Esophagus muscularis mucosa (tissue), 4 donors: ENCODE measurements around the gene FAM181A. TPM values are rescaled to one million over a fixed set of nuclear protein-coding genes. Genes with fewer than 3 reads are reported as not detected.

Experiments used
- DNase-seq: peaks from one replicate; pipeline ENCODE4 v3.0.0-alpha.2; 2017; ENCODE audit errors: extremely low spot score
- H3K27ac ChIP-seq, 4 donors: fragments of 200-600 bp; sonication (generic); replicated peaks in 1 of 4; 1 replicate in 3 of 4; 2 replicates in 1 of 4; pipeline ENCODE4 v1.5.1; 2016 to 2019; ENCODE audit warnings: mild to moderate bottlenecking in 1 of 4
- H3K27me3 ChIP-seq, 4 donors: fragments of 200-600 bp; sonication (generic); one replicate each; pipeline versions ENCODE4 v1.5.1 to v1.6.0; 2016 to 2019
- H3K36me3 ChIP-seq, 4 donors: fragments of 200-600 bp; sonication (generic); one replicate each; pipeline ENCODE4 v1.5.1; 2016 to 2019
- H3K4me1 ChIP-seq, 4 donors: fragments of 200-600 bp; sonication (generic); one replicate each; pipeline ENCODE4 v1.5.1; 2016 to 2019
- H3K4me3 ChIP-seq, 4 donors: fragments of 200-600 bp; sonication (generic); 1 replicate in 2 of 4; 2 replicates in 2 of 4; pipeline ENCODE4 v1.5.1; 2016 to 2019; ENCODE audit warnings: mild to moderate bottlenecking in 4 of 4, moderate library complexity in 1 of 4
- H3K9me3 ChIP-seq, 4 donors: fragments of 200-600 bp; sonication (generic); 1 replicate in 3 of 4; 2 replicates in 1 of 4; pipeline ENCODE4 v1.5.1; 2016 to 2019
- CTCF ChIP-seq, 3 experiments: fragments of 200-600 bp in 2 of 3; fragments of 450-650 bp in 1 of 3; sonication (generic) in 2 of 3; IDR thresholded peaks; one replicate each; pipeline ENCODE4 v1.5.1; 2017 to 2019; ENCODE audit warnings: antibody characterized with exemption in 3 of 3, mild to moderate bottlenecking in 2 of 3, moderate library complexity in 1 of 3
- EP300 ChIP-seq: sonication (generic); formaldehyde crosslinking; IDR thresholded peaks from one replicate; pipeline ENCODE4 v1.6.1; 2017; ENCODE audit warnings: antibody characterized with exemption
- POLR2A ChIP-seq: fragments of 450-650 bp; IDR thresholded peaks from one replicate; pipeline ENCODE4 v1.6.1; 2017; ENCODE audit warnings: antibody characterized with exemption, moderate library complexity, mild to moderate bottlenecking, low read depth
- POLR2AphosphoS5 ChIP-seq, 2 donors: sonication (generic); formaldehyde crosslinking; IDR thresholded peaks; one replicate each; pipeline ENCODE4 v1.6.1; 2017; ENCODE audit warnings: antibody characterized with exemption in 2 of 2
- WGBS: methylation state at CpG from one replicate; pipeline ENCODE4 v1.1.5; 2018; 5-methylcytosine and 5-hydroxymethylcytosine counted together
- intact Hi-C: fragments of 100-400 bp; cut with DNase I; formaldehyde crosslinking; loops from one replicate; pipeline ENCODE4 v1.15.1; 2023
- total RNA-seq, 4 donors: library from RNA; depleted of rRNA; stranded (reverse); fragments of >200 nt; gene quantifications; one replicate each; pipeline versions ENCODE4 v1.1.0 to v1.2.1, GENCODE V29; 2016

Gene FAM181A
- total RNA-seq, 4 donors from 2014 or later, result not detected

DNA sequence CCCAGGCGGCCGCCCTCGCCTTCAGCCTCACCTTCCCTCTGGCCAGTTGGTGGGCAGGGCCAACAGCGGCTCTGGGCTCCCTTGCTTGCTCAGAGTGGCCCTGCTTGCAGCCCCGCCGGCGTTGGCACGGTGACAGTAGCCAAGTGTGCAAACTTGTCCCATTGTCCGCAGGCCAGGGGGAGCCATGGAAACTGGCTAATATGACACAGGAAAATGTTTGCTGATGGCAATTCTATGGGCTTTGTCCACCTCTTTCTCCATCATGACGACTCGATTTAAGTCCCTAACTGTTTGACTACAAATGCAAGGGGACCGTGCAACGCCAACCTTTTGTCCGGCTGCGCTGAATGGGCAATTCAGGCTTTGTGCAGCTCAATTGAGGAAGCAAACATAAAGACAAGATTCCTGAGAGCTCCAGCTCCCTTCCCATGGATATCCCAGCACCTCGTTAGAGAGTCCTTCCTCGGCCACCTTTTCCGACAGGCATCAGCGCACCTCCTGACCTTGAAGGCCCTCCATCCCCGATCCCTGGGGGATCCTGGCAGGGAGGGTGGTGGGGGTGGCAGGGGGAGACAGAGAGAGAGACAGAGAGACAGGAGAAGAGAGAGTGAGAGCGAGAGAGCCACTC lies 785 bp upstream of the FAM181A start:
- Histone ChIP-seq H3K36me3 (peaks cover 0 to 11% (median 5%) of the 10 kb centered on the region in 4 donors), H3K4me1 (peaks cover 0 to 19% (median 6%) of the 10 kb centered on the region in 4 donors), H3K9me3 (no peaks in the 10 kb centered on the region), H3K27ac (no peak overlapping the region), H3K27me3 (no peaks in the 10 kb centered on the region), H3K4me3 (no peak overlapping the region)
- TF ChIP-seq CTCF (IDR thresholded peaks at IDR 0.05) (no peak), EP300 (no peak)
- 84% methylated on average over 13 of the region's 21 CpGs for WGBS
- no peak for DNase-seq
- intact Hi-C loops, result no loop called here

- DNase-seq, result no peak
- WGBS, result 30% methylated on average over 2 of the region's 6 CpGs
- no peaks in the 10 kb centered on the region for H3K27me3 ChIP-seq
- H3K9me3 ChIP-seq, result no peaks in the 10 kb centered on the region
- intact Hi-C loops, result no loop called here
- peaks cover 0 to 23% (median 16%) of the 10 kb centered on the region in 4 donors for H3K36me3 ChIP-seq
- H3K4me1 ChIP-seq, result peaks cover 0 to 29% (median 6%) of the 10 kb centered on the region in 4 donors
- no peak overlapping the region for H3K27ac ChIP-seq
- no peak overlapping the region for H3K4me3 ChIP-seq
- TF ChIP-seq POLR2A, result no peak
Measured at GRCh38 chr14:93927800-93928145, 629 bp downstream of the FAM181A start.

- Histone ChIP-seq H3K4me3 (no peak overlapping the region), H3K27me3 (no peaks in the 10 kb centered on the region), H3K27ac (no peak overlapping the region), H3K9me3 (no peaks in the 10 kb centered on the region), H3K4me1 (peaks cover 0 to 33% (median 6%) of the 10 kb centered on the region in 4 donors), H3K36me3 (peaks cover 0 to 29% (median 23%) of the 10 kb centered on the region in 4 donors)
- TF ChIP-seq EP300 (no peak), CTCF (IDR thresholded peaks at IDR 0.05) (no peak), POLR2AphosphoS5 (IDR thresholded peaks at IDR 0.05) (no peak), POLR2A (no peak)
- DNase-seq, result no peak
- intact Hi-C loops, result no loop called here
- WGBS, result 51% methylated on average over 3 of the region's 26 CpGs
Measured at GRCh38 chr14:93928184-93929047, 1.3 kb downstream of the FAM181A start.

DNA sequence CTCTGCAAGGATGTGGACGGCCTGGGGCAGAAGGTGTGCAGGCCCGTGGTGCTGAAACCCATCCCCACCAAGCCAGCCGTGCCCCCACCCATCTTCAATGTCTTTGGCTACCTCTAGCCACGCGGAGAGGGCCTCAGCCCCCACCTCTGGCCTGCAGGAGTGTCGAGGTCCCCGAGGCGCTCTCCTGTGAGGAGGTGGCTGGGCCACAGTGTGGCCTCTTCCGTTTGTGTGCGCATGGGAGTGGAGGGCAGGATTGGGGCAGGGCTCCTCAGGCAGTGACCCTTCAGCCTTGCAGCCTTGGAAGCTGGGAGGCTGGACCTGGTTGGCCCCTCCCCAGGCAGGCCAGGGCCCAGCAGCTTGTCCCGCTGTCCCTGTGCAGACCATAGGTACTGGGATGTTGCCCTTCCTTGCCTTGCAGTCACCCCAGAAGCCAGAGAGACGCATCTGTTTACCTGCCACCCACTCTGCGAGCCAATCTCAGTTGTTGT lies 1.9 kb downstream of the FAM181A start:
- H3K4me1 ChIP-seq, result peaks cover 0 to 40% (median 11%) of the 10 kb centered on the region in 4 donors
- TF ChIP-seq POLR2A (no peak), POLR2AphosphoS5 (IDR thresholded peaks at IDR 0.05) (no peak), CTCF (IDR thresholded peaks at IDR 0.05) (no peak), EP300 (no peak)
- WGBS, result 76% methylated on average over 9 of the region's 13 CpGs
- no peaks in the 10 kb centered on the region for H3K9me3 ChIP-seq
- no peaks in the 10 kb centered on the region for H3K27me3 ChIP-seq
- no peak overlapping the region for H3K4me3 ChIP-seq
- peaks cover 4 to 36% (median 29%) of the 10 kb centered on the region in 4 donors for H3K36me3 ChIP-seq
- no peak overlapping the region for H3K27ac ChIP-seq
- DNase-seq, result no peak
- intact Hi-C loops, result no loop called here

DNA sequence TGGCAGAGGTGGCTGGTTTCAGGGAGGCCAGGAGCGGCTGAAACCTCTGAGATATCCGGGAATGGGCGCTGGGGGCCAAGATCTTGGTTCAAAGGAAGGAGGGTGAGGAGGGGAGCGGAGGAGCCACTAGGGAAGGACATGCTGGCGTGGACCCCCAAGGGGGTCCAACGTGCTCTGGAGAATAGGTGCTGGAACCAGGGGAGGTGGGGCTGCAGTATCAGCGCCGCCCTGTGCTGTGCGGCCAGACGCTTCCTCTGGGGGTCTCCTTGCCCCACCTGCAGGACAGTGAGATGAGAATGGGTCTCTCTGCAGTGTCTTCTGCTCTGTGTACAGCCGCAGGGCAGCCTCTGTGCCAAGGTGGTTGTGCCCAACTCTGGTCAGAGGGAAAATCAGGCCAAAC lies 2.5 kb downstream of the FAM181A start:
- Histone ChIP-seq H3K4me3 (no peak overlapping the region), H3K9me3 (no peaks in the 10 kb centered on the region), H3K27ac (no peak overlapping the region), H3K36me3 (peaks cover 5 to 37% (median 32%) of the 10 kb centered on the region in 4 donors), H3K27me3 (no peaks in the 10 kb centered on the region), H3K4me1 (peaks cover 0 to 46% (median 17%) of the 10 kb centered on the region in 4 donors)
- 83% methylated on average over 8 of the region's 11 CpGs for WGBS
- no peak for DNase-seq
- TF ChIP-seq EP300 (no peak), CTCF (IDR thresholded peaks at IDR 0.05) (no peak), POLR2AphosphoS5 (IDR thresholded peaks at IDR 0.05) (no peak), POLR2A (no peak)
- intact Hi-C loops, result loop anchor here (10.0 kb wide), 1 partner anchor 205 kb away; no protein-coding TSS in a partner anchor
